H1 (cell line): ENCODE data around the gene OR51G2. TPM values are rescaled to one million over a fixed set of nuclear protein-coding genes. Genes with fewer than 3 reads are reported as not detected.

ENCODE experiments used
- CTCF ChIA-PET: fragments of 300-600 bp; sonication (Branson Sonifier 250); formaldehyde crosslinking; loops from one replicate; lab custom pipeline; 2021; ENCODE audit not compliant: partially characterized antibody; lab: Charles Lee
- POLR2A ChIA-PET: fragments of 300-600 bp; sonication (Branson Sonifier 250); formaldehyde crosslinking; loops from one replicate; lab custom pipeline; 2021; ENCODE audit warnings: inconsistent platforms; ENCODE audit not compliant: partially characterized antibody; lab: Charles Lee
- DNase-seq, 2 experiments: peaks; one replicate each; pipeline versions ENCODE4 v3.0.0 to v3.0.0-alpha.2; 2010 to 2022; ENCODE audit warnings: low spot score in 2 of 2, low read depth in 1 of 2, mixed read lengths in 1 of 2
- FAIRE-seq: peaks from 2 replicates; lab custom pipeline; 2011; peaks lifted over from hg19 to GRCh38; lab: Jason Lieb, UNC
- H2AFZ ChIP-seq: 2 replicates; pipeline ENCODE4 v1.8.1; 2012; ENCODE audit warnings: low read length, inconsistent platforms
- H2AK5ac ChIP-seq: 2 replicates; pipeline ENCODE4 v1.6.1; 2013; ENCODE audit warnings: low read depth, low read length
- H2BK120ac ChIP-seq: replicated peaks from 2 replicates; pipeline ENCODE3; 2013; ENCODE audit warnings: low read depth, low read length, inconsistent platforms
- H2BK12ac ChIP-seq: 2 replicates; pipeline ENCODE4 v1.6.1; 2013; ENCODE audit warnings: low read depth, low read length
- H2BK15ac ChIP-seq: 2 replicates; pipeline ENCODE4 v1.6.1; 2013; ENCODE audit warnings: low read length
- H2BK20ac ChIP-seq: 2 replicates; pipeline ENCODE4 v1.6.1; 2013; ENCODE audit warnings: low read length
- H2BK5ac ChIP-seq: 2 replicates; pipeline ENCODE4 v1.6.1; 2013; ENCODE audit warnings: low read depth, low read length
- H3K14ac ChIP-seq: 2 replicates; pipeline ENCODE4 v1.6.1; 2013; ENCODE audit warnings: inconsistent platforms; ENCODE audit not compliant: insufficient read length
- H3K18ac ChIP-seq: 2 replicates; pipeline ENCODE4 v1.6.1; 2013; ENCODE audit warnings: low read length; ENCODE audit errors: extremely low read depth
- H3K23ac ChIP-seq: 2 replicates; pipeline ENCODE4 v1.6.1; 2013; ENCODE audit warnings: inconsistent platforms; ENCODE audit not compliant: insufficient read length
- H3K23me2 ChIP-seq: 2 replicates; pipeline ENCODE4 v1.6.1; 2013; ENCODE audit warnings: low read depth, low read length
- H3K27ac ChIP-seq: 2 replicates; pipeline ENCODE4 v1.6.1; 2011; ENCODE audit warnings: low read depth, low read length, inconsistent platforms
- H3K27me3 ChIP-seq, 4 experiments: replicated peaks in 1 of 4; 1 replicate in 1 of 4; 2 replicates in 3 of 4; pipeline versions ENCODE4 v1.6.1 to v1.8.1; 2011 to 2013; ENCODE audit warnings: low read length in 3 of 4, mild to moderate bottlenecking in 3 of 4, inconsistent platforms in 2 of 4, mixed read lengths in 2 of 4, moderate library complexity in 1 of 4; ENCODE audit not compliant: control insufficient read depth in 3 of 4, insufficient read depth in 3 of 4; ENCODE audit errors: extremely low read depth in 1 of 4
- H3K36me3 ChIP-seq, 4 experiments: 2 replicates each; pipeline versions ENCODE4 v1.6.1 to v1.8.1; 2011 to 2013; ENCODE audit warnings: mild to moderate bottlenecking in 4 of 4, low read length in 3 of 4, moderate library complexity in 2 of 4, control low read depth in 1 of 4, inconsistent platforms in 1 of 4; ENCODE audit not compliant: insufficient read depth in 4 of 4, control insufficient read depth in 2 of 4
- H3K4ac ChIP-seq: replicated peaks from 2 replicates; pipeline ENCODE3; 2013; ENCODE audit warnings: low read length, low read depth, mixed read lengths, inconsistent platforms; ENCODE audit not compliant: insufficient read length
- H3K4me1 ChIP-seq, 4 experiments: replicated peaks in 1 of 4; 1 replicate in 1 of 4; 2 replicates in 3 of 4; pipeline versions ENCODE4 v1.6.1 to v1.8.1; 2011 to 2013; ENCODE audit warnings: low read length in 3 of 4, inconsistent platforms in 2 of 4, mixed read lengths in 1 of 4; ENCODE audit not compliant: insufficient read depth in 4 of 4, control insufficient read depth in 3 of 4
- H3K4me2 ChIP-seq, 2 experiments: 2 replicates each; pipeline versions ENCODE4 v1.6.1 to v1.8.1; 2011 to 2013; ENCODE audit warnings: low read depth in 2 of 2, low read length in 2 of 2, control low read depth in 1 of 2, inconsistent platforms in 1 of 2, mild to moderate bottlenecking in 1 of 2; ENCODE audit not compliant: insufficient read depth in 1 of 2
- H3K4me3 ChIP-seq, 4 experiments: fragments of 200-600, 300-600 bp in 1 of 4; sonication (generic), shearing (Covaris generic), sonication (Bioruptor Twin) in 1 of 4; 2 replicates each; pipeline versions ENCODE4 v1.5.1 to v1.8.1; 2011 to 2016; ENCODE audit warnings: low read length in 4 of 4, low read depth in 3 of 4, control low read depth in 2 of 4, inconsistent platforms in 2 of 4, mild to moderate bottlenecking in 2 of 4, mixed read lengths in 1 of 4, moderate library complexity in 1 of 4; ENCODE audit not compliant: insufficient read depth in 2 of 4; ENCODE audit errors: extremely low read depth in 1 of 4
- H3K56ac ChIP-seq: replicated peaks from 2 replicates; pipeline ENCODE3; 2013; ENCODE audit warnings: low read depth, mild to moderate bottlenecking, mixed read lengths, low read length, inconsistent platforms; ENCODE audit not compliant: insufficient read length
- H3K79me1 ChIP-seq: 2 replicates; pipeline ENCODE4 v1.6.1; 2013; ENCODE audit warnings: low read depth, low read length, control low read depth
- H3K79me2 ChIP-seq, 2 experiments: 2 replicates each; pipeline versions ENCODE4 v1.6.1 to v1.8.1; 2012 to 2013; ENCODE audit warnings: low read length in 2 of 2, mild to moderate bottlenecking in 2 of 2, inconsistent platforms in 1 of 2; ENCODE audit not compliant: insufficient read depth in 2 of 2, control insufficient read depth in 1 of 2
- H3K9ac ChIP-seq, 4 experiments: replicated peaks in 1 of 4; 1 replicate in 1 of 4; 2 replicates in 3 of 4; pipeline versions ENCODE4 v1.6.1 to v1.8.1; 2011 to 2013; ENCODE audit warnings: low read depth in 3 of 4, low read length in 3 of 4, control low read depth in 2 of 4, mild to moderate bottlenecking in 2 of 4, moderate library complexity in 2 of 4, inconsistent platforms in 1 of 4; ENCODE audit errors: extremely low read depth in 1 of 4
- H3K9me3 ChIP-seq, 2 experiments: 2 replicates each; pipeline versions ENCODE4 v1.6.1 to v1.8.1; 2012 to 2013; ENCODE audit warnings: mild to moderate bottlenecking in 2 of 2, moderate library complexity in 2 of 2, control low read depth in 1 of 2, inconsistent platforms in 1 of 2, low read depth in 1 of 2, low read length in 1 of 2, mixed read lengths in 1 of 2; ENCODE audit not compliant: insufficient read depth in 2 of 2
- H4K20me1 ChIP-seq, 2 experiments: replicated peaks in 1 of 2; 2 replicates each; pipeline versions ENCODE3 to v1.8.1; 2011 to 2013; ENCODE audit warnings: inconsistent platforms in 2 of 2, low read length in 2 of 2, mild to moderate bottlenecking in 1 of 2; ENCODE audit not compliant: insufficient read depth in 2 of 2, control insufficient read depth in 1 of 2
- H4K5ac ChIP-seq: 2 replicates; pipeline ENCODE4 v1.6.1; 2013; ENCODE audit warnings: low read length, low read depth, mixed read lengths, inconsistent platforms; ENCODE audit not compliant: insufficient read length
- H4K8ac ChIP-seq: 2 replicates; pipeline ENCODE4 v1.8.0; 2013; ENCODE audit warnings: mild to moderate bottlenecking, moderate library complexity, low read length, inconsistent platforms; ENCODE audit not compliant: insufficient read depth; ENCODE audit errors: extremely low read depth
- H4K91ac ChIP-seq: replicated peaks from 2 replicates; pipeline ENCODE3; 2013; ENCODE audit warnings: low read length, mixed read lengths, inconsistent platforms; ENCODE audit not compliant: insufficient read length
- CTCF ChIP-seq, 3 experiments: IDR thresholded peaks; 1 replicate in 2 of 3; 2 replicates in 1 of 3; pipeline versions ENCODE4 v1.5.1 to v1.6.1; 2011; ENCODE audit warnings: low read length in 3 of 3, mild to moderate bottlenecking in 3 of 3, inconsistent platforms in 2 of 3, low read depth in 1 of 3, moderate library complexity in 1 of 3; ENCODE audit not compliant: insufficient read depth in 1 of 3; ENCODE audit errors: control extremely low read depth in 1 of 3
- EP300 ChIP-seq, 2 experiments: IDR thresholded peaks; 1 replicate in 1 of 2; 2 replicates in 1 of 2; pipeline ENCODE4 v1.6.1; 2011 to 2012; ENCODE audit warnings: low read depth in 2 of 2, low read length in 2 of 2, mild to moderate bottlenecking in 2 of 2, borderline replicate concordance in 1 of 2, inconsistent platforms in 1 of 2, moderate library complexity in 1 of 2
- FOSL1 ChIP-seq: IDR thresholded peaks from 2 replicates; pipeline ENCODE4 v1.6.1; 2011; ENCODE audit warnings: mild to moderate bottlenecking, low read depth, low read length, moderate library complexity; ENCODE audit not compliant: insufficient read depth
- GABPA ChIP-seq: IDR thresholded peaks from 2 replicates; pipeline ENCODE4 v1.6.1; 2011; ENCODE audit warnings: mild to moderate bottlenecking, low read length, moderate library complexity, borderline replicate concordance; ENCODE audit not compliant: insufficient read depth
- PHF8 ChIP-seq: fragments of 200-600 bp; sonication (generic); conservative IDR thresholded peaks from 2 replicates; pipeline ENCODE4 v1.7.1; 2012; ENCODE audit warnings: low read depth, mild to moderate bottlenecking, inconsistent platforms, low read length, moderate library complexity
- POLR2AphosphoS5 ChIP-seq: IDR thresholded peaks from 2 replicates; pipeline ENCODE4 v1.6.1; 2011; ENCODE audit warnings: low read depth, low read length
- SAP30 ChIP-seq: fragments of 300-600 bp; sonication (generic); IDR thresholded peaks from 2 replicates; pipeline ENCODE4 v1.7.1; 2012; ENCODE audit warnings: low read length, moderate library complexity, mild to moderate bottlenecking, inconsistent platforms; ENCODE audit not compliant: insufficient read depth, insufficient replicate concordance
- SIRT6 ChIP-seq: IDR thresholded peaks from one replicate; pipeline ENCODE4 v1.7.1; 2012; ENCODE audit warnings: low read length, inconsistent platforms
- SIX5 ChIP-seq: IDR thresholded peaks from 2 replicates; pipeline ENCODE4 v1.6.1; 2011; ENCODE audit warnings: mild to moderate bottlenecking, low read depth, low read length
- SP1 ChIP-seq: IDR thresholded peaks from 2 replicates; pipeline ENCODE4 v1.6.1; 2011; ENCODE audit warnings: low read depth, low read length
- TAF1 ChIP-seq: IDR thresholded peaks from 2 replicates; pipeline ENCODE4 v1.6.1; 2011; ENCODE audit warnings: mild to moderate bottlenecking, low read depth, low read length
- TEAD4 ChIP-seq: IDR thresholded peaks from 2 replicates; pipeline ENCODE4 v1.6.1; 2012; ENCODE audit warnings: low read depth, low read length, inconsistent platforms, mixed read lengths
- YY1 ChIP-seq: IDR thresholded peaks from 2 replicates; pipeline ENCODE4 v1.6.1; 2011; ENCODE audit warnings: low read depth, mild to moderate bottlenecking, low read length
- WGBS, 2 experiments: shearing (Covaris generic) in 1 of 2; methylation state at CpG; one replicate each; pipeline versions ENCODE4 v1.1.6 to v1.1.7; 2013 to 2015; ENCODE audit warnings: low lambda C conversion rate in 2 of 2, mixed read lengths in 2 of 2, inconsistent platforms in 1 of 2, low coverage in 1 of 2, missing lambda C conversion rate in 1 of 2; ENCODE audit not compliant: insufficient replicate concordance in 2 of 2, insufficient coverage in 1 of 2, insufficient read length in 1 of 2; ENCODE audit errors: extremely low coverage in 1 of 2, missing lambda C conversion rate in 1 of 2; 5-methylcytosine and 5-hydroxymethylcytosine counted together
- polyA plus RNA-seq, 7 experiments: library from polyadenylated mRNA; depleted of rRNA in 3 of 7; stranded (reverse) in 5 of 7; unstranded in 2 of 7; fragments of >200 nt in 5 of 7; fragments of 200-250 nt in 2 of 7; gene quantifications; 1 replicate in 5 of 7; 2 replicates in 1 of 7; 4 replicates in 1 of 7; pipeline versions ENCODE4 v1.2.1 to v1.2.3, GENCODE V29; 2011 to 2013; ENCODE audit warnings: missing spikeins in 2 of 7, mixed read lengths in 2 of 7
- total RNA-seq: library from RNA; stranded (reverse); fragmentation: NEBNext Ultra II Directional; extraction: Animal tissue kit (Norgen Biotek cat#: 25700); gene quantifications from 2 replicates; pipeline ENCODE4 v1.2.1, GENCODE V29; 2021

OR51G2 gene
- total and polyA plus RNA-seq, 2 of the 8 experiments (the other 6 are each of a cell fraction or from before 2014, with no cell fraction given): not detected

GRCh38 chr11:4865855-4866254, 53.3 kb downstream of the OR51G2 start:
- no peak overlapping the region for H2AFZ ChIP-seq
- FAIRE-seq (no peak), DNase-seq (no peak)
- no peak overlapping the region for H3K18ac ChIP-seq
- no peaks in the 10 kb centered on the region for H3K79me2 ChIP-seq
- H4K91ac ChIP-seq: no peak overlapping the region
- no peak overlapping the region for H3K4me3 ChIP-seq
- no peak overlapping the region for H2BK15ac ChIP-seq
- no peaks in the 10 kb centered on the region for H3K36me3 ChIP-seq
- H2BK5ac ChIP-seq: no peak overlapping the region
- H3K9ac ChIP-seq: no peak overlapping the region
- ChIA-PET CTCF (no interaction called here), POLR2A (no interaction called here)
- H3K56ac ChIP-seq: no peak overlapping the region
- H3K79me1 ChIP-seq: no peaks in the 10 kb centered on the region
- H2AK5ac ChIP-seq: no peak overlapping the region
- H3K4ac ChIP-seq: no peak overlapping the region
- H2BK12ac ChIP-seq: no peak overlapping the region
- no peak overlapping the region for H3K27ac ChIP-seq
- H3K14ac ChIP-seq: no peak overlapping the region
- H3K4me1 ChIP-seq: peaks cover 0 to 16% (median 4%) of the 10 kb centered on the region in 4 experiments; a peak in 3 of 7 replicates
- no peaks in the 10 kb centered on the region for H3K9me3 ChIP-seq
- no peak overlapping the region for H3K23ac ChIP-seq
- no peak overlapping the region for H4K8ac ChIP-seq
- H2BK120ac ChIP-seq: no peak overlapping the region
- 90% methylated on average over 1 of the region's 1 CpG; no CpG with 5 or more reads in 1 of the 2 experiments for WGBS, 2 experiments
- no peaks in the 10 kb centered on the region for H3K23me2 ChIP-seq
- H3K4me2 ChIP-seq: no peak overlapping the region
- H4K20me1 ChIP-seq: no peaks in the 10 kb centered on the region
- no peaks in the 10 kb centered on the region for H3K27me3 ChIP-seq
- H2BK20ac ChIP-seq: no peak overlapping the region
- H4K5ac ChIP-seq: no peak overlapping the region
- TF ChIP-seq PHF8 (no peak), SP1 (no peak), SAP30 (no peak), GABPA (no peak), SIX5 (no peak), FOSL1 (no peak), YY1 (no peak), TEAD4 (no peak), POLR2AphosphoS5 (no peak), SIRT6 (no peak), EP300 (IDR thresholded peaks at IDR 0.05; ENCODE audit: borderline replicate concordance in 1 of 2, low read depth in 2 of 2, low read length in 2 of 2) (no peak), TAF1 (no peak), CTCF (IDR thresholded peaks at IDR 0.05; ENCODE audit: control extremely low read depth in 1 of 3, insufficient read depth in 1 of 3, low read depth in 1 of 3, low read length in 3 of 3) (no peak)
